CD14-positive monocyte (primary cell): ENCODE data around the gene GNAS-AS1. TPM values are rescaled to one million over a fixed set of nuclear protein-coding genes. Genes with fewer than 3 reads are reported as not detected.

Source experiments
- DNase-seq, 3 donors: peaks; one replicate each; pipeline ENCODE4 v3.0.0-alpha.2; 2011 to 2022
- H2AFZ ChIP-seq: 2 replicates; pipeline ENCODE4 v1.6.0; 2012; ENCODE audit warnings: mild to moderate bottlenecking, low read depth, low read length, inconsistent platforms; ENCODE audit not compliant: insufficient read depth, poor library complexity, severe bottlenecking
- H3K27ac ChIP-seq, 2 donors: 1 replicate in 1 of 2; 2 replicates in 1 of 2; pipeline ENCODE4 v1.5.1; 2012 to 2013; ENCODE audit warnings: low read length in 2 of 2, control low read depth in 1 of 2, inconsistent platforms in 1 of 2, low read depth in 1 of 2, mild to moderate bottlenecking in 1 of 2
- H3K27me3 ChIP-seq, 2 donors: one replicate each; pipeline versions ENCODE4 v1.6.0 to v1.6.1; 2011 to 2013; ENCODE audit warnings: low read length in 2 of 2; ENCODE audit not compliant: control insufficient read depth in 2 of 2, insufficient read depth in 2 of 2
- H3K36me3 ChIP-seq, 2 donors: replicated peaks in 1 of 2; 1 replicate in 1 of 2; 2 replicates in 1 of 2; pipeline versions ENCODE4 v1.5.1 to v1.6.1; 2012 to 2013; ENCODE audit warnings: low read length in 2 of 2, control low read depth in 1 of 2, inconsistent platforms in 1 of 2, mild to moderate bottlenecking in 1 of 2; ENCODE audit not compliant: insufficient read depth in 2 of 2, control insufficient read depth in 1 of 2
- H3K4me1 ChIP-seq, 2 donors: 1 replicate in 1 of 2; 2 replicates in 1 of 2; pipeline versions ENCODE4 v1.5.1 to v1.6.1; 2012 to 2013; ENCODE audit warnings: low read length in 2 of 2, control low read depth in 1 of 2, inconsistent platforms in 1 of 2, mild to moderate bottlenecking in 1 of 2, moderate library complexity in 1 of 2; ENCODE audit not compliant: insufficient read depth in 2 of 2, control insufficient read depth in 1 of 2
- H3K4me2 ChIP-seq: replicated peaks from 2 replicates; pipeline ENCODE3; 2012; ENCODE audit warnings: low read length, moderate library complexity, mild to moderate bottlenecking; ENCODE audit not compliant: poor library complexity, severe bottlenecking; ENCODE audit errors: extremely low read depth
- H3K4me3 ChIP-seq, 3 experiments: fragments of 200-600 bp in 1 of 3; sonication (generic) in 1 of 3; replicated peaks in 1 of 3; 1 replicate in 2 of 3; 2 replicates in 1 of 3; pipeline ENCODE4 v1.5.1; 2011 to 2013; ENCODE audit warnings: low read length in 3 of 3, mild to moderate bottlenecking in 3 of 3, control low read depth in 2 of 3, low read depth in 2 of 3, inconsistent platforms in 1 of 3, moderate library complexity in 1 of 3
- H3K79me2 ChIP-seq: 2 replicates; pipeline ENCODE4 v1.6.0; 2012; ENCODE audit warnings: mild to moderate bottlenecking, control low read depth, inconsistent platforms, low read length, moderate library complexity; ENCODE audit not compliant: insufficient read depth
- H3K9ac ChIP-seq: 2 replicates; pipeline ENCODE4 v1.6.0; 2017; ENCODE audit warnings: low read length, mild to moderate bottlenecking; ENCODE audit not compliant: insufficient read depth, poor library complexity, severe bottlenecking
- H3K9me3 ChIP-seq, 2 donors: replicated peaks in 1 of 2; 1 replicate in 1 of 2; 2 replicates in 1 of 2; pipeline versions ENCODE4 v1.5.1 to v1.6.1; 2012 to 2013; ENCODE audit warnings: low read length in 2 of 2, control low read depth in 1 of 2; ENCODE audit not compliant: control insufficient read depth in 1 of 2, insufficient read depth in 1 of 2
- H4K20me1 ChIP-seq: 2 replicates; pipeline ENCODE4 v1.6.0; 2012; ENCODE audit warnings: mild to moderate bottlenecking, low read length, control low read depth, moderate library complexity; ENCODE audit not compliant: insufficient read depth
- H3K27ac Mint-ChIP-seq, 7 donors: one replicate each; pipeline ENCODE4 v1.8.0; 2020; ENCODE audit warnings: mild to moderate bottlenecking in 7 of 7, mixed read lengths in 7 of 7, moderate library complexity in 6 of 7, inconsistent platforms in 2 of 7
- H3K27me3 Mint-ChIP-seq, 3 donors: one replicate each; pipeline ENCODE4 v1.8.0; 2021 to 2022; ENCODE audit warnings: low read depth in 3 of 3, mild to moderate bottlenecking in 3 of 3, mixed read lengths in 3 of 3, moderate library complexity in 3 of 3, inconsistent platforms in 1 of 3
- H3K36me3 Mint-ChIP-seq, 2 donors: one replicate each; pipeline ENCODE4 v1.8.0; 2020; ENCODE audit warnings: mixed read lengths in 2 of 2, inconsistent platforms in 1 of 2, mild to moderate bottlenecking in 1 of 2
- H3K4me1 Mint-ChIP-seq: one replicate; pipeline ENCODE4 v1.8.0; 2020; ENCODE audit warnings: mild to moderate bottlenecking, mixed read lengths
- H3K4me3 Mint-ChIP-seq, 2 donors: one replicate each; pipeline ENCODE4 v1.8.0; 2020; ENCODE audit warnings: mild to moderate bottlenecking in 2 of 2, mixed read lengths in 2 of 2, moderate library complexity in 1 of 2
- H3K9me3 Mint-ChIP-seq, 7 donors: one replicate each; pipeline ENCODE4 v1.8.0; 2020 to 2022; ENCODE audit warnings: mixed read lengths in 7 of 7, mild to moderate bottlenecking in 6 of 7, moderate library complexity in 6 of 7, inconsistent platforms in 2 of 7
- CTCF ChIP-seq: fragments of 200-600 bp; IDR thresholded peaks from one replicate; pipeline ENCODE4 v1.8.0; 2022; ENCODE audit warnings: antibody characterized with exemption, mild to moderate bottlenecking
- WGBS: methylation state at CpG from one replicate; pipeline ENCODE4 v1.1.5; 2013; ENCODE audit warnings: missing lambda C conversion rate; ENCODE audit not compliant: insufficient coverage; 5-methylcytosine and 5-hydroxymethylcytosine counted together
- intact Hi-C, 2 donors: fragments of 100-400 bp; cut with micrococcal nuclease; formaldehyde crosslinking; loops; one replicate each; pipeline versions ENCODE4 v1.15.0 to v1.15.1; 2023
- polyA plus RNA-seq, 3 donors: library from polyadenylated mRNA; depleted of rRNA in 1 of 3; unstranded in 2 of 3; stranded (reverse) in 1 of 3; fragments of 300-500 nt in 2 of 3; fragments of >200 nt in 1 of 3; fragmentation: Illumina TruSeq in 2 of 3; gene quantifications; 1 replicate in 2 of 3; 2 replicates in 1 of 3; pipeline ENCODE4 v1.2.3, GENCODE V29; 2012 to 2021

The GNAS-AS1 gene
- polyA plus RNA-seq, 3 donors, result not detected

DNA sequence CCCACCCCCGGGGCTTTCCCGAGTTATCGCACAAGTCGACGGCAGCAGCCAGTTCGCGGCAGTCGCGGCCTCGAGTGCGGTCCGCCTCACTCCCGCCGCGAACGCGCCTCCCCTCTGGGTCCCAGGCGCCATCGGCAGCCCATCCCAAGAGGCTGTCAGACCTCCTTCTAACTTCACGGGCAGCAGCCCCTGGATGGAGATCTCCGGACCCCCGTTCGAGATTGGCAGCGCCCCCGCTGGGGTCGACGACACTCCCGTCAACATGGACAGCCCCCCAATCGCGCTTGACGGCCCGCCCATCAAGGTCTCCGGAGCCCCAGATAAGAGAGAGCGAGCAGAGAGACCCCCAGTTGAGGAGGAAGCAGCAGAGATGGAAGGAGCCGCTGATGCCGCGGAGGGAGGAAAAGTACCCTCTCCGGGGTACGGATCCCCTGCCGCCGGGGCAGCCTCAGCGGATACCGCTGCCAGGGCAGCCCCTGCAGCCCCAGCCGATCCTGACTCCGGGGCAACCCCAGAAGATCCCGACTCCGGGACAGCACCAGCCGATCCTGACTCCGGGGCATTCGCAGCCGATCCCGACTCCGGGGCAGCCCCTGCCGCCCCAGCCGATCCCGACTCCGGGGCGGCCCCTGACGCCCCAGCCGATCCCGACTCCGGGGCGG is 3.4 kb upstream of the GNAS-AS1 start:
- no peak overlapping the region for H3K27ac Mint-ChIP-seq
- peaks cover 10 to 47% (median 30%) of the 10 kb centered on the region in 7 donors for H3K9me3 Mint-ChIP-seq
- no peak overlapping the region for H3K4me2 ChIP-seq

DNA sequence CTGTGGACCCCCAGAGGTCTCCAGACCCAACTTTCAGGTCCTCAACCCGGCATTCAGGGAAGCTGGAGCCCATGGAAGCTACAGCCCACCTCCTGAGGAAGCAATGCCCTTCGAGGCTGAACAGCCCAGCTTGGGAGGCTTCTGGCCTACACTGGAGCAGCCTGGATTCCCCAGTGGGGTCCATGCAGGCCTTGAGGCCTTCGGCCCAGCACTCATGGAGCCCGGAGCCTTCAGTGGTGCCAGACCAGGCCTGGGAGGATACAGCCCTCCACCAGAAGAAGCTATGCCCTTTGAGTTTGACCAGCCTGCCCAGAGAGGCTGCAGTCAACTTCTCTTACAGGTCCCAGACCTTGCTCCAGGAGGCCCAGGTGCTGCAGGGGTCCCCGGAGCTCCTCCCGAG is 2.8 kb upstream of the GNAS-AS1 start:
- no peak for DNase-seq
- Histone ChIP-seq H3K27ac (no peak overlapping the region), H3K36me3 (no peaks in the 10 kb centered on the region), H3K4me3 (no peak overlapping the region), H3K9me3 (peaks cover 47 to 49% of the 10 kb centered on the region in 2 donors), H3K9ac (no peak overlapping the region), H3K4me2 (no peak overlapping the region), H2AFZ (no peak overlapping the region), H3K27me3 (peaks cover 33 to 97% of the 10 kb centered on the region in 2 donors), H3K79me2 (no peaks in the 10 kb centered on the region), H3K4me1 (no peaks in the 10 kb centered on the region), H4K20me1 (no peaks in the 10 kb centered on the region)
- H3K36me3 Mint-ChIP-seq, result peaks cover 0 to 4% of the 10 kb centered on the region in 2 donors
- WGBS, result 74% methylated on average over 6 of the region's 6 CpGs
- H3K4me1 Mint-ChIP-seq, result peaks cover 13% of the 10 kb centered on the region
- H3K4me3 Mint-ChIP-seq, result no peak overlapping the region
- H3K9me3 Mint-ChIP-seq, result peaks cover 10 to 47% (median 30%) of the 10 kb centered on the region in 7 donors
- peaks cover 88 to 99% (median 94%) of the 10 kb centered on the region in 3 donors for H3K27me3 Mint-ChIP-seq
- H3K27ac Mint-ChIP-seq, result no peak overlapping the region
- intact Hi-C loops, result loop anchor here in 1 of 2 donors (10.0 kb wide), 1 partner anchor 209 kb away; no protein-coding TSS in a partner anchor
- TF ChIP-seq CTCF, result no peak

More for the DNA sequence above, 3.4 kb upstream of the GNAS-AS1 start:
- Histone ChIP-seq H3K4me1 (no peaks in the 10 kb centered on the region), H3K9me3 (peaks cover 47 to 49% of the 10 kb centered on the region in 2 donors), H3K9ac (no peak overlapping the region), H3K36me3 (no peaks in the 10 kb centered on the region), H2AFZ (no peak overlapping the region), H3K79me2 (no peaks in the 10 kb centered on the region), H4K20me1 (no peaks in the 10 kb centered on the region), H3K27me3 (peaks cover 36 to 97% of the 10 kb centered on the region in 2 donors), H3K4me3 (no peak overlapping the region), H3K27ac (no peak overlapping the region)
- intact Hi-C loops, result loop anchor here in 1 of 2 donors (10.0 kb wide), 1 partner anchor 209 kb away; no protein-coding TSS in a partner anchor
- no peak for DNase-seq
- WGBS, result 31% methylated on average over 62 of the region's 63 CpGs
- TF ChIP-seq CTCF, result no peak
- peaks cover 0 to 4% of the 10 kb centered on the region in 2 donors for H3K36me3 Mint-ChIP-seq
- peaks cover 11% of the 10 kb centered on the region for H3K4me1 Mint-ChIP-seq
- H3K4me3 Mint-ChIP-seq, result peak overlapping the region in 1 of 2 donors; percentile 71
- H3K27me3 Mint-ChIP-seq, result peaks cover 87 to 99% (median 94%) of the 10 kb centered on the region in 3 donors
